Left ventricle myocardium inferior (tissue), 1 donor: ENCODE data around the gene C1orf159. TPM values are rescaled to one million over a fixed set of nuclear protein-coding genes. Genes with fewer than 3 reads are reported as not detected.
A peak's percentile ranks its signal among the peaks of the same experiment; 100 is the strongest.
"Not testable (repeated sequence)": the region's sequence is repeated elsewhere in the genome, so short reads cannot be mapped to it uniquely, and the experiment has no call there.

Experiments
- DNase-seq: peaks from one replicate; pipeline ENCODE4 v3.0.0-alpha.2; 2020
- H3K27ac ChIP-seq: fragments of 200-600 bp; replicated peaks from 2 replicates; pipeline ENCODE4 v1.8.0; 2021
- H3K27me3 ChIP-seq: fragments of 200-600 bp; 2 replicates; pipeline ENCODE4 v1.8.0; 2021; ENCODE audit warnings: low read depth
- H3K36me3 ChIP-seq: fragments of 200-600 bp; 2 replicates; pipeline ENCODE4 v1.8.0; 2021
- H3K4me1 ChIP-seq: fragments of 200-600 bp; 2 replicates; pipeline ENCODE4 v1.8.0; 2021
- H3K4me3 ChIP-seq: fragments of 200-600 bp; 2 replicates; pipeline ENCODE4 v1.8.0; 2021; ENCODE audit warnings: mild to moderate bottlenecking, moderate library complexity
- H3K9me3 ChIP-seq: fragments of 200-600 bp; replicated peaks from 2 replicates; pipeline ENCODE4 v1.8.0; 2021
- CTCF ChIP-seq: fragments of 200-600 bp; IDR thresholded peaks from 2 replicates; pipeline ENCODE4 v1.8.0; 2021; ENCODE audit warnings: antibody characterized with exemption, mild to moderate bottlenecking, borderline replicate concordance
- intact Hi-C: fragments of 100-400 bp; cut with micrococcal nuclease; formaldehyde crosslinking; loops from one replicate; pipeline ENCODE4 v1.11.0; 2022
- total RNA-seq: library from RNA; stranded (reverse); fragmentation: NEBNext Ultra II Directional; extraction: Animal tissue kit (Norgen Biotek cat#: 25700); gene quantifications from one replicate; pipeline ENCODE4 v1.2.1, GENCODE V29; 2021
- donor health status: DM: no; HTN: yes; CAD: no; lungs with severe emphysema.

C1orf159 gene
- total RNA-seq, 1 donor from 2014 or later: 3.8 TPM

- intact Hi-C loops: loop anchor here (10.0 kb wide), 1 partner anchor 84 kb away; the partner anchor contains the start of gene PERM1
These were observed 46.7 kb downstream of the C1orf159 start for GRCh38 chr1:1069056-1069710.

GRCh38 chr1:1068517-1069055 is 47.3 kb downstream of the C1orf159 start:
- Histone ChIP-seq H3K27me3 (peaks cover 94% of the 10 kb centered on the region), H3K4me3 (peak overlapping the region; percentile 64), H3K27ac (no peak overlapping the region), H3K9me3 (no peaks in the 10 kb centered on the region), H3K4me1 (peaks cover 26% of the 10 kb centered on the region), H3K36me3 (no peaks in the 10 kb centered on the region)
- no peak for DNase-seq
- TF ChIP-seq CTCF: no peak
- intact Hi-C loops: loop anchor here (10.0 kb wide), 1 partner anchor 84 kb away; the partner anchor contains the start of gene PERM1

More at GRCh38 chr1:1069056-1069710, 46.7 kb downstream of the C1orf159 start:
- H3K4me3 ChIP-seq: peak overlapping the region; percentile 64
- peaks cover 20% of the 10 kb centered on the region for H3K4me1 ChIP-seq
- H3K9me3 ChIP-seq: no peaks in the 10 kb centered on the region
- TF ChIP-seq CTCF: no peak
- peak; percentile 52 for DNase-seq
- no peaks in the 10 kb centered on the region for H3K36me3 ChIP-seq
- no peak overlapping the region for H3K27ac ChIP-seq
- H3K27me3 ChIP-seq: peaks cover 94% of the 10 kb centered on the region

- Histone ChIP-seq H3K27me3 (peaks cover 94% of the 10 kb centered on the region), H3K36me3 (no peaks in the 10 kb centered on the region), H3K4me3 (peak overlapping the region; percentile 64), H3K4me1 (peaks cover 26% of the 10 kb centered on the region), H3K27ac (no peak overlapping the region), H3K9me3 (no peaks in the 10 kb centered on the region)
- no peak for DNase-seq
- TF ChIP-seq CTCF: no peak
- intact Hi-C loops: loop anchor here (10.0 kb wide), 1 partner anchor 83 kb away; the partner anchor contains the start of gene PERM1
These were observed 47.9 kb downstream of the C1orf159 start for GRCh38 chr1:1067860-1068516.

GRCh38 chr1:1067284-1067859 is 48.5 kb downstream of the C1orf159 start:
- Histone ChIP-seq H3K27me3 (peaks cover 94% of the 10 kb centered on the region), H3K4me1 (peaks cover 29% of the 10 kb centered on the region), H3K36me3 (no peaks in the 10 kb centered on the region), H3K4me3 (no peak overlapping the region), H3K27ac (no peak overlapping the region), H3K9me3 (no peaks in the 10 kb centered on the region)
- no peak for TF ChIP-seq CTCF
- no peak for DNase-seq
- intact Hi-C loops: loop anchor here (10.0 kb wide), 1 partner anchor 83 kb away; the partner anchor contains the start of gene PERM1

- peaks cover 32% of the 10 kb centered on the region for H3K4me1 ChIP-seq
- H3K36me3 ChIP-seq: no peaks in the 10 kb centered on the region
- H3K9me3 ChIP-seq: no peaks in the 10 kb centered on the region
- H3K27me3 ChIP-seq: peaks cover 92% of the 10 kb centered on the region
- H3K27ac ChIP-seq: no peak overlapping the region
- intact Hi-C loops: loop anchor here (10.0 kb wide), 1 partner anchor 82 kb away; the partner anchor contains the start of gene PERM1
- no peak for TF ChIP-seq CTCF
- H3K4me3 ChIP-seq: no peak overlapping the region
- no peak for DNase-seq
These were observed 49.2 kb downstream of the C1orf159 start for GRCh38 chr1:1066403-1067283.

GRCh38 chr1:1065940-1066304 is 50.0 kb downstream of the C1orf159 start:
- H3K4me1 ChIP-seq: peaks cover 32% of the 10 kb centered on the region
- DNase-seq, H3K4me3 ChIP-seq, H3K36me3 ChIP-seq, H3K27ac ChIP-seq, H3K9me3 ChIP-seq: not testable (repeated sequence)
- peaks cover 92% of the 10 kb centered on the region for H3K27me3 ChIP-seq
- intact Hi-C loops: loop anchor here (10.0 kb wide), 1 partner anchor 81 kb away; the partner anchor contains the start of gene PERM1
